ENCODE results near the gene CTAG1A. TPM values are rescaled to one million over a fixed set of nuclear protein-coding genes. Genes with fewer than 3 reads are reported as not detected.
"Not testable (repeated sequence)": the region's sequence is repeated elsewhere in the genome, so short reads cannot be mapped to it uniquely, and the experiment has no call there.

The CTAG1A gene
- total RNA-seq, 1 donor from 2014 or later: not detected

GRCh38 chrX:154570361-154570760 is 14.6 kb upstream of the CTAG1A start:
- not testable (repeated sequence) for H3K9ac ChIP-seq (ENCODE audit: low read depth in 1 of 3, low read length in 3 of 3); H3K27me3 ChIP-seq (ENCODE audit: control insufficient read depth in 3 of 3, insufficient read depth in 3 of 3, low read length in 3 of 3); H3K27ac ChIP-seq (ENCODE audit: low read depth, low read length); H3K36me3 ChIP-seq (ENCODE audit: control insufficient read depth in 3 of 3, insufficient read depth in 3 of 3, low read length in 3 of 3); H3K9me3 ChIP-seq (ENCODE audit: control insufficient read depth in 3 of 3, low read length in 3 of 3); H3K4me3 ChIP-seq (ENCODE audit: low read length in 3 of 3); H3K4me1 ChIP-seq (ENCODE audit: control insufficient read depth in 3 of 3, insufficient read depth in 3 of 3, low read length in 3 of 3)

- H3K27me3 ChIP-seq (ENCODE audit: control insufficient read depth in 3 of 3, insufficient read depth in 3 of 3, low read length in 3 of 3); H3K4me3 ChIP-seq (ENCODE audit: low read length in 3 of 3); H3K27ac ChIP-seq (ENCODE audit: low read depth, low read length); H3K4me1 ChIP-seq (ENCODE audit: control insufficient read depth in 3 of 3, insufficient read depth in 3 of 3, low read length in 3 of 3); H3K36me3 ChIP-seq (ENCODE audit: control insufficient read depth in 3 of 3, insufficient read depth in 3 of 3, low read length in 3 of 3); H3K9ac ChIP-seq (ENCODE audit: low read depth in 1 of 3, low read length in 3 of 3); H3K9me3 ChIP-seq (ENCODE audit: control insufficient read depth in 3 of 3, low read length in 3 of 3): not testable (repeated sequence)
Measured at GRCh38 chrX:154573061-154573460, 11.9 kb upstream of the CTAG1A start.

- not testable (repeated sequence) for H3K4me3 ChIP-seq (ENCODE audit: low read length in 3 of 3); H3K36me3 ChIP-seq (ENCODE audit: control insufficient read depth in 3 of 3, insufficient read depth in 3 of 3, low read length in 3 of 3); H3K9ac ChIP-seq (ENCODE audit: low read depth in 1 of 3, low read length in 3 of 3); H3K27ac ChIP-seq (ENCODE audit: low read depth, low read length); H3K27me3 ChIP-seq (ENCODE audit: control insufficient read depth in 3 of 3, insufficient read depth in 3 of 3, low read length in 3 of 3); H3K9me3 ChIP-seq (ENCODE audit: control insufficient read depth in 3 of 3, low read length in 3 of 3); H3K4me1 ChIP-seq (ENCODE audit: control insufficient read depth in 3 of 3, insufficient read depth in 3 of 3, low read length in 3 of 3)
Measured at GRCh38 chrX:154575076-154575475, 9.9 kb upstream of the CTAG1A start.

GRCh38 chrX:154582994-154583393 is 1.9 kb upstream of the CTAG1A start:
- not testable (repeated sequence) for H3K4me1 ChIP-seq (ENCODE audit: control insufficient read depth in 3 of 3, insufficient read depth in 3 of 3, low read length in 3 of 3); H3K9me3 ChIP-seq (ENCODE audit: control insufficient read depth in 3 of 3, low read length in 3 of 3); H3K4me3 ChIP-seq (ENCODE audit: low read length in 3 of 3); H3K36me3 ChIP-seq (ENCODE audit: control insufficient read depth in 3 of 3, insufficient read depth in 3 of 3, low read length in 3 of 3); H3K27ac ChIP-seq (ENCODE audit: low read depth, low read length); H3K9ac ChIP-seq (ENCODE audit: low read depth in 1 of 3, low read length in 3 of 3); H3K27me3 ChIP-seq (ENCODE audit: control insufficient read depth in 3 of 3, insufficient read depth in 3 of 3, low read length in 3 of 3)

- not testable (repeated sequence) for H3K36me3 ChIP-seq (ENCODE audit: control insufficient read depth in 3 of 3, insufficient read depth in 3 of 3, low read length in 3 of 3); H3K4me1 ChIP-seq (ENCODE audit: control insufficient read depth in 3 of 3, insufficient read depth in 3 of 3, low read length in 3 of 3); H3K27ac ChIP-seq (ENCODE audit: low read depth, low read length)
Measured at GRCh38 chrX:154590415-154590814, 5.5 kb downstream of the CTAG1A start.

GRCh38 chrX:154592505-154592904 is 7.6 kb downstream of the CTAG1A start:
- H3K27me3 ChIP-seq (ENCODE audit: control insufficient read depth in 3 of 3, insufficient read depth in 3 of 3, low read length in 3 of 3): peaks cover 0 to 6% (median 0%) of the 10 kb centered on the region in 3 donors
- H3K36me3 ChIP-seq (ENCODE audit: control insufficient read depth in 3 of 3, insufficient read depth in 3 of 3, low read length in 3 of 3): no peaks in the 10 kb centered on the region
- no peak overlapping the region for H3K27ac ChIP-seq (ENCODE audit: low read depth, low read length)
- no peak overlapping the region for H3K9ac ChIP-seq (ENCODE audit: low read depth in 1 of 3, low read length in 3 of 3)
- no peaks in the 10 kb centered on the region for H3K9me3 ChIP-seq (ENCODE audit: control insufficient read depth in 3 of 3, low read length in 3 of 3)
- no peak overlapping the region for H3K4me3 ChIP-seq (ENCODE audit: low read length in 3 of 3)
- no peaks in the 10 kb centered on the region for H3K4me1 ChIP-seq (ENCODE audit: control insufficient read depth in 3 of 3, insufficient read depth in 3 of 3, low read length in 3 of 3)

More at GRCh38 chrX:154590415-154590814, 5.5 kb downstream of the CTAG1A start:
- not testable (repeated sequence) for H3K27me3 ChIP-seq (ENCODE audit: control insufficient read depth in 3 of 3, insufficient read depth in 3 of 3, low read length in 3 of 3); H3K9ac ChIP-seq (ENCODE audit: low read depth in 1 of 3, low read length in 3 of 3); H3K9me3 ChIP-seq (ENCODE audit: control insufficient read depth in 3 of 3, low read length in 3 of 3); H3K4me3 ChIP-seq (ENCODE audit: low read length in 3 of 3)

- H3K4me1 ChIP-seq (ENCODE audit: control insufficient read depth in 3 of 3, insufficient read depth in 3 of 3, low read length in 3 of 3): no peaks in the 10 kb centered on the region
- no peak overlapping the region for H3K9ac ChIP-seq (ENCODE audit: low read depth in 1 of 3, low read length in 3 of 3)
- no peaks in the 10 kb centered on the region for H3K36me3 ChIP-seq (ENCODE audit: control insufficient read depth in 3 of 3, insufficient read depth in 3 of 3, low read length in 3 of 3)
- H3K9me3 ChIP-seq (ENCODE audit: control insufficient read depth in 3 of 3, low read length in 3 of 3): no peaks in the 10 kb centered on the region
- peaks cover 0 to 6% (median 0%) of the 10 kb centered on the region in 3 donors for H3K27me3 ChIP-seq (ENCODE audit: control insufficient read depth in 3 of 3, insufficient read depth in 3 of 3, low read length in 3 of 3)
- no peak overlapping the region for H3K27ac ChIP-seq (ENCODE audit: low read depth, low read length)
- no peak overlapping the region for H3K4me3 ChIP-seq (ENCODE audit: low read length in 3 of 3)
Measured at GRCh38 chrX:154593201-154593600, 8.3 kb downstream of the CTAG1A start.

- Histone ChIP-seq H3K27ac (ENCODE audit: low read depth, low read length) (no peak overlapping the region), H3K27me3 (ENCODE audit: control insufficient read depth in 3 of 3, insufficient read depth in 3 of 3, low read length in 3 of 3) (peaks cover 0 to 6% (median 0%) of the 10 kb centered on the region in 3 donors), H3K4me3 (ENCODE audit: low read length in 3 of 3) (no peak overlapping the region), H3K36me3 (ENCODE audit: control insufficient read depth in 3 of 3, insufficient read depth in 3 of 3, low read length in 3 of 3) (no peaks in the 10 kb centered on the region), H3K4me1 (ENCODE audit: control insufficient read depth in 3 of 3, insufficient read depth in 3 of 3, low read length in 3 of 3) (no peaks in the 10 kb centered on the region), H3K9me3 (ENCODE audit: control insufficient read depth in 3 of 3, low read length in 3 of 3) (no peaks in the 10 kb centered on the region), H3K9ac (ENCODE audit: low read depth in 1 of 3, low read length in 3 of 3) (no peak overlapping the region)
Measured at GRCh38 chrX:154594491-154594890, 9.6 kb downstream of the CTAG1A start.

- peaks cover 0 to 6% (median 0%) of the 10 kb centered on the region in 3 donors for H3K27me3 ChIP-seq (ENCODE audit: control insufficient read depth in 3 of 3, insufficient read depth in 3 of 3, low read length in 3 of 3)
- no peaks in the 10 kb centered on the region for H3K36me3 ChIP-seq (ENCODE audit: control insufficient read depth in 3 of 3, insufficient read depth in 3 of 3, low read length in 3 of 3)
- H3K9me3 ChIP-seq (ENCODE audit: control insufficient read depth in 3 of 3, low read length in 3 of 3): no peaks in the 10 kb centered on the region
- no peak overlapping the region for H3K4me3 ChIP-seq (ENCODE audit: low read length in 3 of 3)
- no peak overlapping the region for H3K27ac ChIP-seq (ENCODE audit: low read depth, low read length)
- no peak overlapping the region for H3K9ac ChIP-seq (ENCODE audit: low read depth in 1 of 3, low read length in 3 of 3)
- no peaks in the 10 kb centered on the region for H3K4me1 ChIP-seq (ENCODE audit: control insufficient read depth in 3 of 3, insufficient read depth in 3 of 3, low read length in 3 of 3)
Measured at GRCh38 chrX:154595559-154596249, 10.8 kb downstream of the CTAG1A start.

- no peaks in the 10 kb centered on the region for H3K9me3 ChIP-seq (ENCODE audit: control insufficient read depth in 3 of 3, low read length in 3 of 3)
- H3K36me3 ChIP-seq (ENCODE audit: control insufficient read depth in 3 of 3, insufficient read depth in 3 of 3, low read length in 3 of 3): no peaks in the 10 kb centered on the region
- H3K9ac ChIP-seq (ENCODE audit: low read depth in 1 of 3, low read length in 3 of 3): no peak overlapping the region
- no peak overlapping the region for H3K4me3 ChIP-seq (ENCODE audit: low read length in 3 of 3)
- no peak overlapping the region for H3K27ac ChIP-seq (ENCODE audit: low read depth, low read length)
- no peaks in the 10 kb centered on the region for H3K4me1 ChIP-seq (ENCODE audit: control insufficient read depth in 3 of 3, insufficient read depth in 3 of 3, low read length in 3 of 3)
- H3K27me3 ChIP-seq (ENCODE audit: control insufficient read depth in 3 of 3, insufficient read depth in 3 of 3, low read length in 3 of 3): peaks cover 0 to 6% (median 0%) of the 10 kb centered on the region in 3 donors
Measured at GRCh38 chrX:154596290-154596929, 11.5 kb downstream of the CTAG1A start.

All from skeletal muscle tissue (tissue), 4 donors.